Mesothelial cell of epicardium (in vitro differentiated cells): ENCODE results near the gene NOTCH1. TPM values are rescaled to one million over a fixed set of nuclear protein-coding genes. Genes with fewer than 3 reads are reported as not detected.

Source experiments
- DNase-seq, 2 experiments: peaks; one replicate each; pipeline ENCODE4 v3.0.0; 2021; ENCODE audit warnings: low spot score in 2 of 2; ENCODE audit not compliant: unreplicated experiment in 2 of 2
- H3K27ac Mint-ChIP-seq: 2 replicates; pipeline ENCODE4 v1.8.0; 2021; ENCODE audit warnings: mixed read lengths
- H3K27me3 Mint-ChIP-seq: 2 replicates; pipeline ENCODE4 v1.8.0; 2021; ENCODE audit warnings: low read depth, mixed read lengths
- H3K36me3 Mint-ChIP-seq: 2 replicates; pipeline ENCODE4 v1.8.0; 2021; ENCODE audit warnings: mixed read lengths
- H3K4me1 Mint-ChIP-seq: 2 replicates; pipeline ENCODE4 v1.8.0; 2021; ENCODE audit warnings: mixed read lengths
- H3K4me3 Mint-ChIP-seq: 2 replicates; pipeline ENCODE4 v1.8.0; 2021; ENCODE audit warnings: mild to moderate bottlenecking, moderate library complexity, mixed read lengths
- H3K9me3 Mint-ChIP-seq: 2 replicates; pipeline ENCODE4 v1.8.0; 2021; ENCODE audit warnings: mixed read lengths
- CTCF ChIP-seq: fragments of 200-600 bp; sonication (generic); IDR thresholded peaks from one replicate; pipeline ENCODE4 v1.5.0; 2021; ENCODE audit warnings: antibody characterized with exemption; ENCODE audit not compliant: unreplicated experiment
- total RNA-seq: library from RNA; stranded (reverse); gene quantifications from 3 replicates; pipeline ENCODE4 v1.2.1, GENCODE V29; 2021

Gene NOTCH1
- total RNA-seq, 1 donor from 2014 or later, result 107 TPM

- Mint-ChIP-seq H3K27ac (no peak overlapping the region), H3K9me3 (no peaks in the 10 kb centered on the region)
- TF ChIP-seq CTCF, result no peak
These were observed 36.3 kb downstream of the NOTCH1 start for GRCh38 chr9:136509549-136509948.

GRCh38 chr9:136508729-136509500, 36.9 kb downstream of the NOTCH1 start:
- Mint-ChIP-seq H3K4me1 (no peaks in the 10 kb centered on the region), H3K36me3 (peaks cover 2% of the 10 kb centered on the region), H3K27ac (no peak overlapping the region), H3K4me3 (no peak overlapping the region), H3K9me3 (no peaks in the 10 kb centered on the region), H3K27me3 (no peaks in the 10 kb centered on the region)
- DNase-seq, result no peak
- TF ChIP-seq CTCF, result no peak

More at GRCh38 chr9:136509549-136509948, 36.3 kb downstream of the NOTCH1 start:
- no peaks in the 10 kb centered on the region for H3K27me3 Mint-ChIP-seq
- H3K36me3 Mint-ChIP-seq, result peaks cover 2% of the 10 kb centered on the region
- no peaks in the 10 kb centered on the region for H3K4me1 Mint-ChIP-seq
- DNase-seq, result no peak
- H3K4me3 Mint-ChIP-seq, result no peak overlapping the region

GRCh38 chr9:136507992-136508375, 37.9 kb downstream of the NOTCH1 start:
- TF ChIP-seq CTCF, result no peak
- Mint-ChIP-seq H3K9me3 (no peaks in the 10 kb centered on the region), H3K4me3 (no peak overlapping the region), H3K27ac (no peak overlapping the region), H3K4me1 (no peaks in the 10 kb centered on the region), H3K36me3 (no peaks in the 10 kb centered on the region), H3K27me3 (no peaks in the 10 kb centered on the region)
- no peak for DNase-seq

- Mint-ChIP-seq H3K27me3 (no peaks in the 10 kb centered on the region), H3K4me3 (no peak overlapping the region)
- DNase-seq, result no peak
These were observed 38.4 kb downstream of the NOTCH1 start for GRCh38 chr9:136507221-136507991.

GRCh38 chr9:136506425-136506824, 39.4 kb downstream of the NOTCH1 start:
- no peak for DNase-seq
- Mint-ChIP-seq H3K4me1 (no peaks in the 10 kb centered on the region), H3K27ac (no peak overlapping the region), H3K36me3 (peaks cover 4% of the 10 kb centered on the region), H3K27me3 (no peaks in the 10 kb centered on the region), H3K9me3 (no peaks in the 10 kb centered on the region), H3K4me3 (no peak overlapping the region)
- TF ChIP-seq CTCF, result no peak

More at GRCh38 chr9:136507221-136507991, 38.4 kb downstream of the NOTCH1 start:
- H3K36me3 Mint-ChIP-seq, result peaks cover 3% of the 10 kb centered on the region
- H3K4me1 Mint-ChIP-seq, result no peaks in the 10 kb centered on the region
- no peak for TF ChIP-seq CTCF
- no peak overlapping the region for H3K27ac Mint-ChIP-seq
- H3K9me3 Mint-ChIP-seq, result no peaks in the 10 kb centered on the region
